GM10248 (cell line): ENCODE results near the gene ATP1A4.

Experiments used
- CTCF ChIA-PET: fragments of 300-600 bp; sonication (Branson Sonifier 250); formaldehyde crosslinking; extraction: SDS; loops from one replicate; lab custom pipeline; 2021; ENCODE audit warnings: antibody characterized with exemption; lab: Yijun Ruan, JAX
- POLR2A ChIA-PET: fragments of 350-650 bp; sonication (Branson Sonifier 250); formaldehyde crosslinking; extraction: SDS; loops from one replicate; lab custom pipeline; 2020; ENCODE audit warnings: antibody characterized with exemption; lab: Yijun Ruan, JAX
- DNase-seq: peaks from one replicate; pipeline ENCODE4 v3.0.0; 2012; ENCODE audit errors: extremely low spot score
- CTCF ChIP-seq: IDR thresholded peaks from 2 replicates; pipeline ENCODE4 v1.5.1; 2012; ENCODE audit warnings: mild to moderate bottlenecking, low read depth; ENCODE audit errors: extremely low read depth, missing control alignments, control extremely low read depth

Gene ATP1A4

GRCh38 chr1:160225345-160225744, 73.9 kb downstream of the ATP1A4 start:
- ChIA-PET CTCF (interaction anchor here (1.0 to 5.8 kb wide), 6 partner anchors 13 to 116 kb away, joined by 3 to 45 read pairs (median 4); no protein-coding TSS in a partner anchor), POLR2A (interaction anchor here (0.6 kb wide), 1 partner anchor 28 kb away, joined by 3 read pairs; no protein-coding TSS in a partner anchor)
- no peak for TF ChIP-seq CTCF
- no peak for DNase-seq

- no peak for TF ChIP-seq CTCF
- ChIA-PET CTCF (interaction anchor here (0.7 to 5.8 kb wide), 11 partner anchors 8 to 125 kb away, joined by 3 to 45 read pairs (median 5); no protein-coding TSS in a partner anchor), POLR2A (no interaction called here)
- DNase-seq: peak; percentile 52
Measured at GRCh38 chr1:160226623-160227022, 75.2 kb downstream of the ATP1A4 start.

GRCh38 chr1:160227034-160227433, 75.6 kb downstream of the ATP1A4 start:
- CTCF ChIA-PET: interaction anchor here (0.7 to 5.8 kb wide), 13 partner anchors 7 to 126 kb away, joined by 3 to 45 read pairs (median 4); no protein-coding TSS in a partner anchor
- no peak for TF ChIP-seq CTCF
- POLR2A ChIA-PET: no interaction called here
- no peak for DNase-seq

GRCh38 chr1:160227561-160227960, 76.2 kb downstream of the ATP1A4 start:
- no peak for DNase-seq
- POLR2A ChIA-PET: no interaction called here
- CTCF ChIA-PET: interaction anchor here (0.7 to 5.8 kb wide), 11 partner anchors 8 to 126 kb away, joined by 3 to 45 read pairs (median 4); no protein-coding TSS in a partner anchor
- no peak for TF ChIP-seq CTCF

- DNase-seq: no peak
- CTCF ChIA-PET: interaction anchor here (1.0 to 5.8 kb wide), 8 partner anchors 7 to 35 kb away, joined by 3 to 45 read pairs (median 4); no protein-coding TSS in a partner anchor
- TF ChIP-seq CTCF: no peak
- POLR2A ChIA-PET: no interaction called here
Measured at GRCh38 chr1:160228431-160228830, 77.0 kb downstream of the ATP1A4 start.

GRCh38 chr1:160232911-160233310, 81.5 kb downstream of the ATP1A4 start:
- DNase-seq: no peak
- ChIA-PET CTCF (interaction anchor here (0.9 to 5.0 kb wide), 7 partner anchors 13 to 92 kb away, joined by 3 to 39 read pairs (median 7); no protein-coding TSS in a partner anchor), POLR2A (no interaction called here)
- no peak for TF ChIP-seq CTCF
